NK-92 (cell line): Measurements from ENCODE around the gene SPATS1.

Experiments used
- DNase-seq: peaks from one replicate; lab custom pipeline; 2025; ENCODE audit not compliant: unreplicated experiment; lab: John Stamatoyannopoulos, UW

The SPATS1 gene

GRCh38 chr6:44387346-44388134, 45.1 kb downstream of the SPATS1 start, which contains the start of gene CDC5L:
TSS of gene CDC5L (plus strand) at chr6:44387706. CDS start at chr6:44387824, 118 bp downstream.
- peak; percentile 66 for DNase-seq

- no peak for DNase-seq
Measured at GRCh38 chr6:44388135-44388487, 45.7 kb downstream of the SPATS1 start.

- no peak for DNase-seq
Measured at GRCh38 chr6:44388887-44389286, 46.4 kb downstream of the SPATS1 start.

DNA sequence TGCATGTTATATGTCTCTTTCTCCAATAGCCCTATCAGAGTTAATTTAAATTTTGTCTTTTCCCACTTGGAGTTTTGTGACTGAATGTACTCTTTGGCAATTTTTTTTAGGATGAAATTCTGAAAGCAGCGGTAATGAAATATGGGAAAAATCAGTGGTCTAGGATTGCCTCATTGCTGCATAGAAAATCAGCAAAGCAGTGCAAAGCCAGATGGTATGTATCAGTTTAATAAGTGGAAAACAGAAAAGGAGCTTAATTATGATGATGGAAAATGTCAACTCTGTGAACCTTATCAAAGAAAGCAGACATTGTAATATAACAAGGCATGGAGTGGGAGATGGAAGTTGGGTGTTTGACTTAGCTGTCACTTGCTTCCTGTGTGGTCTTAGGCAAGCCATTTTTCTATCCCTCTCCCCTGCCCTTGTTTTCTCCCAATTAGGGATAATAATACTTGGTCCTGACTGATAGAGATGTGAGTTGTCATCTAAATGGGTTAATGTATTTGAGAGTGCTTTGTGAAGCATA, 47.8 kb downstream of the SPATS1 start:
- no peak for DNase-seq
